IMR-90 (cell line): ENCODE data around the gene MYBPC3. TPM values are rescaled to one million over a fixed set of nuclear protein-coding genes. Genes with fewer than 3 reads are reported as not detected.

ENCODE experiments used
- ATAC-seq: fragments of 200-7000 bp; cut with Tn5 transposase; 2 replicates; pipeline ENCODE4 v1.9.1; 2020; ENCODE audit warnings: low read depth, mild to moderate bottlenecking, moderate library complexity
- BruUV-seq: library from RNA; stranded (reverse); fragments of 400-500 nt; replicated peaks from 2 replicates; lab custom pipeline; 2021; lab: Mats Ljungman, UMichigan
- CTCF ChIA-PET: fragments of 300-600 bp; formaldehyde crosslinking; extraction: SDS; loops from one replicate; lab custom pipeline; 2021; ENCODE audit warnings: antibody characterized with exemption; lab: Yijun Ruan, JAX
- POLR2A ChIA-PET: fragments of 300-600 bp; sonication (Branson Sonifier 250); formaldehyde crosslinking; loops from one replicate; lab custom pipeline; 2022; ENCODE audit warnings: antibody characterized with exemption; ENCODE audit not compliant: unreplicated experiment; lab: Charles Lee
- DNase-seq: peaks from one replicate; pipeline ENCODE4 v3.0.0; 2013
- H2AFZ ChIP-seq: replicated peaks from 2 replicates; pipeline ENCODE3; 2013; ENCODE audit warnings: low read length, mild to moderate bottlenecking; ENCODE audit not compliant: poor library complexity
- H2AK5ac ChIP-seq: 2 replicates; pipeline ENCODE4 v1.6.1; 2013; ENCODE audit warnings: low read depth, low read length, inconsistent platforms
- H2AK9ac ChIP-seq: replicated peaks from 2 replicates; pipeline ENCODE3; 2013; ENCODE audit warnings: mild to moderate bottlenecking, low read depth, low read length, moderate library complexity; ENCODE audit not compliant: poor library complexity
- H2BK120ac ChIP-seq: 2 replicates; pipeline ENCODE4 v1.6.1; 2013; ENCODE audit warnings: low read depth, low read length, inconsistent platforms
- H2BK15ac ChIP-seq: 3 replicates; pipeline ENCODE4 v1.6.1; 2013; ENCODE audit warnings: low read depth, low read length, inconsistent platforms
- H2BK20ac ChIP-seq: 2 replicates; pipeline ENCODE4 v1.6.1; 2013; ENCODE audit warnings: low read depth, mild to moderate bottlenecking, inconsistent platforms, low read length, moderate library complexity
- H2BK5ac ChIP-seq: 2 replicates; pipeline ENCODE4 v1.6.1; 2013; ENCODE audit warnings: mild to moderate bottlenecking, low read depth, low read length, inconsistent platforms; ENCODE audit not compliant: poor library complexity, severe bottlenecking
- H3K14ac ChIP-seq: replicated peaks from 2 replicates; pipeline ENCODE4 v1.6.1; 2013; ENCODE audit warnings: low read depth, low read length, inconsistent platforms
- H3K18ac ChIP-seq: 2 replicates; pipeline ENCODE4 v1.6.1; 2013; ENCODE audit warnings: low read depth, low read length, control low read depth
- H3K23ac ChIP-seq: 2 replicates; pipeline ENCODE4 v1.6.1; 2013; ENCODE audit warnings: low read depth, low read length, inconsistent platforms
- H3K27ac ChIP-seq: 2 replicates; pipeline ENCODE4 v1.5.1; 2013; ENCODE audit warnings: mild to moderate bottlenecking, control low read depth, low read length; ENCODE audit not compliant: insufficient read depth
- H3K27me3 ChIP-seq: 2 replicates; pipeline ENCODE4 v1.6.1; 2013; ENCODE audit warnings: low read length; ENCODE audit not compliant: control insufficient read depth, insufficient read depth
- H3K36me3 ChIP-seq: 2 replicates; pipeline ENCODE4 v1.6.1; 2013; ENCODE audit warnings: low read length, mixed read lengths; ENCODE audit not compliant: control insufficient read depth, insufficient read depth
- H3K4ac ChIP-seq: 2 replicates; pipeline ENCODE4 v1.6.1; 2013; ENCODE audit warnings: low read depth, low read length, inconsistent platforms
- H3K4me1 ChIP-seq: 2 replicates; pipeline ENCODE4 v1.6.1; 2013; ENCODE audit warnings: low read length, mixed read lengths; ENCODE audit not compliant: control insufficient read depth, insufficient read depth
- H3K4me2 ChIP-seq: 2 replicates; pipeline ENCODE4 v1.6.1; 2013; ENCODE audit warnings: low read depth, mild to moderate bottlenecking, control low read depth, low read length, moderate library complexity
- H3K4me3 ChIP-seq: 2 replicates; pipeline ENCODE4 v1.5.1; 2013; ENCODE audit warnings: low read depth, mild to moderate bottlenecking, control low read depth, low read length, moderate library complexity; ENCODE audit not compliant: insufficient read depth
- H3K56ac ChIP-seq: 2 replicates; pipeline ENCODE4 v1.6.1; 2013; ENCODE audit warnings: low read length, inconsistent platforms; ENCODE audit not compliant: insufficient read depth; ENCODE audit errors: extremely low read depth
- H3K79me1 ChIP-seq, 2 experiments: 2 replicates each; pipeline ENCODE4 v1.6.1; 2013; ENCODE audit warnings: low read length in 2 of 2, inconsistent platforms in 1 of 2, low read depth in 1 of 2
- H3K9ac ChIP-seq: 2 replicates; pipeline ENCODE4 v1.6.1; 2013; ENCODE audit warnings: low read depth, low read length, control low read depth
- H3K9me1 ChIP-seq: 2 replicates; pipeline ENCODE4 v1.6.1; 2013; ENCODE audit warnings: low read length, inconsistent platforms; ENCODE audit not compliant: insufficient read depth
- H3K9me3 ChIP-seq: 2 replicates; pipeline ENCODE4 v1.6.1; 2013; ENCODE audit warnings: low read length; ENCODE audit not compliant: control insufficient read depth, insufficient read depth
- H4K20me1 ChIP-seq: 2 replicates; pipeline ENCODE4 v1.6.1; 2013; ENCODE audit warnings: low read length, inconsistent platforms; ENCODE audit not compliant: insufficient read depth
- H4K5ac ChIP-seq: 2 replicates; pipeline ENCODE4 v1.6.1; 2013; ENCODE audit warnings: mild to moderate bottlenecking, low read depth, low read length, control low read depth
- H4K8ac ChIP-seq, 2 experiments: 2 replicates each; pipeline ENCODE4 v1.6.1; 2013; ENCODE audit warnings: low read depth in 2 of 2, low read length in 2 of 2, control low read depth in 1 of 2, inconsistent platforms in 1 of 2
- H4K91ac ChIP-seq: 2 replicates; pipeline ENCODE4 v1.6.1; 2013; ENCODE audit warnings: low read depth, low read length, inconsistent platforms; ENCODE audit not compliant: insufficient read depth
- MAFK ChIP-seq: IDR thresholded peaks from 2 replicates; pipeline ENCODE4 v1.6.1; 2012; ENCODE audit warnings: low read depth, low read length, improper control_type of control experiment
- NFE2L2 ChIP-seq: fragments of 150-350 bp; IDR thresholded peaks from 2 replicates; pipeline ENCODE4 v1.6.1; 2016; ENCODE audit warnings: low read depth, mild to moderate bottlenecking, low read length
- RAD21 ChIP-seq: IDR thresholded peaks from 2 replicates; pipeline ENCODE4 v1.6.1; 2012; ENCODE audit warnings: low read length, improper control_type of control experiment
- SMC3 ChIP-seq: fragments of 150-350 bp; IDR thresholded peaks from 2 replicates; pipeline ENCODE4 v1.6.1; 2016; ENCODE audit warnings: low read depth, mild to moderate bottlenecking, antibody characterized with exemption, low read length, moderate library complexity
- WGBS, 2 experiments: methylation state at CpG; one replicate each; pipeline versions ENCODE4 v1.1.5 to v1.1.7; 2013; ENCODE audit warnings: missing lambda C conversion rate in 2 of 2; ENCODE audit not compliant: insufficient read length in 1 of 2; ENCODE audit errors: extremely low coverage in 2 of 2; 5-methylcytosine and 5-hydroxymethylcytosine counted together
- dilution Hi-C: fragments of 300-500 bp; cut with HindIII; formaldehyde crosslinking; loops from one replicate; pipeline ENCODE4 v1.14.3; 2018; ENCODE audit warnings: low sequenced_read_pairs; ENCODE audit not compliant: unreplicated experiment
- in situ Hi-C: fragments of 300-500 bp; cut with MboI; formaldehyde crosslinking; loops from 3 replicates; pipeline ENCODE4 v1.14.3; 2019; ENCODE audit warnings: low sequenced_read_pairs, inconsistent platforms, mixed read lengths
- intact Hi-C: fragments of 100-400 bp; cut with micrococcal nuclease; formaldehyde crosslinking; loops from 2 replicates; pipeline ENCODE4 v1.10.0; 2022
- polyA plus RNA-seq, 3 experiments: library from polyadenylated mRNA; depleted of rRNA; stranded (reverse); fragments of >200 nt; gene quantifications; 2 replicates each; pipeline ENCODE4 v1.2.3, GENCODE V29; 2012; ENCODE audit warnings: low replicate concordance in 1 of 3
- total RNA-seq: library from RNA; depleted of rRNA; stranded (reverse); fragments of >200 nt; gene quantifications from 2 replicates; pipeline ENCODE4 v1.2.3, GENCODE V29; 2012

Gene MYBPC3
- total and polyA plus RNA-seq, 2 of the 4 experiments (the other 2 are of a cell fraction), result not detected

DNA sequence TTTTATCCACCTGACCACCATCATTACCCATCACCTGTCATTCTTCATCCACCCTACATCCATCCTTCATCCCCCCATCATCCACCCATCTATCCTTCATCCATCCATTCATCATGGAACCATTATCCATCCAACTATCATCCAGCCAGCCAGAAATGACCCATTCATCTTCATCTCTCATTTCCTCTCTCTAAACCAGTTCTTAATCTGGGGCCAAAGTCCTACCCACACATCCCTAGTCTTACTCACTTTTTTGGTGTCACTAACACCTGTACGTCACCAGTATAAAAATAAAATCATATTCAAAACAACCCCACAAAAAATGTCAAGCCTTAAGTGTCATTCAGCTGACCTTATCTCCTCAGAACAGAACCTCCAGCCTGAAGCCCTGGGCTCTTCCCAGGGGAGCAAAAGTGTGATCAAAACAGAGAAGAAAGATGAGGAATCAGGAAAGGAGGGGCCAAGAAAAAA is 13.6 kb upstream of the MYBPC3 start:
- BruUV-seq, result no TSS peak
- ATAC-seq (no peak), DNase-seq (no peak)
- Histone ChIP-seq H3K9ac (no peak overlapping the region), H3K14ac (no peak overlapping the region), H3K36me3 (no peaks in the 10 kb centered on the region), H2AK5ac (no peak overlapping the region), H4K5ac (no peak overlapping the region), H3K27ac (no peak overlapping the region), H2BK5ac (no peak overlapping the region), H3K4me2 (no peak overlapping the region), H3K4me1 (no peaks in the 10 kb centered on the region), H2BK20ac (no peak overlapping the region), H3K9me1 (no peaks in the 10 kb centered on the region), H3K27me3 (peaks cover 16% of the 10 kb centered on the region), H3K79me1 (no peaks in the 10 kb centered on the region), H3K9me3 (no peaks in the 10 kb centered on the region), H3K4ac (no peak overlapping the region), H4K8ac (no peak overlapping the region), H4K91ac (no peak overlapping the region), H3K18ac (no peak overlapping the region), H2AFZ (no peak overlapping the region), H3K23ac (no peak overlapping the region), H2BK120ac (no peak overlapping the region), H3K56ac (no peak overlapping the region), H4K20me1 (no peaks in the 10 kb centered on the region), H2AK9ac (no peak overlapping the region), H3K4me3 (no peak overlapping the region), H2BK15ac (no peak overlapping the region)
- ChIA-PET CTCF (no interaction called here), POLR2A (no interaction called here)
- dilution Hi-C loops (no loop called here), intact Hi-C loops (no loop called here), in situ Hi-C loops (loop anchor here (25.0 kb wide), 1 partner anchor 479 kb away; no protein-coding TSS in a partner anchor)
- TF ChIP-seq RAD21 (no peak), SMC3 (no peak), NFE2L2 (no peak), MAFK (no peak)
- 60% methylated on average over 1 of the region's 1 CpG; no CpG with 5 or more reads in 1 of the 2 experiments for WGBS, 2 experiments
